ENCODE data around the gene MALRD1. TPM values are rescaled to one million over a fixed set of nuclear protein-coding genes. Genes with fewer than 3 reads are reported as not detected.

Gene MALRD1
- total and polyA plus RNA-seq, 2 experiments from 2014 or later = 17.8 to 52.6 TPM

- Histone ChIP-seq H3K9me3 (ENCODE audit: low read depth) (no peaks in the 10 kb centered on the region), H2AFZ (no peak overlapping the region), H3K27ac (no peak overlapping the region), H4K20me1 (ENCODE audit: insufficient read depth, poor library complexity, severe bottlenecking) (no peaks in the 10 kb centered on the region), H3K36me3 (replicated peaks; ENCODE audit: insufficient read depth, low read depth) (no peaks in the 10 kb centered on the region), H3K4me1 (ENCODE audit: insufficient read depth) (no peaks in the 10 kb centered on the region), H3K9me2 (replicated peaks; ENCODE audit: insufficient read depth) (no peaks in the 10 kb centered on the region), H3K4me2 (no peak overlapping the region), H3K4me3 (no peak overlapping the region), H3K27me3 (no peaks in the 10 kb centered on the region), H3K79me2 (no peaks in the 10 kb centered on the region)
- TF ChIP-seq EZH2phosphoT487 (IDR thresholded peaks at IDR 0.05; ENCODE audit: low read depth, severe bottlenecking, unreplicated experiment) (no peak), EZH2 (IDR thresholded peaks at IDR 0.05; ENCODE audit: borderline replicate concordance) (no peak), CTCF (IDR thresholded peaks at IDR 0.05; ENCODE audit: poor library complexity) (no peak)
- no peak for DNase-seq (ENCODE audit: low spot score)
Measured at GRCh38 chr10:19518109-19518508, 469.5 kb downstream of the MALRD1 start.

- no peak overlapping the region for H3K4me3 ChIP-seq
- no peaks in the 10 kb centered on the region for H3K9me3 ChIP-seq (ENCODE audit: low read depth)
- H3K36me3 ChIP-seq (replicated peaks; ENCODE audit: insufficient read depth, low read depth) = no peaks in the 10 kb centered on the region
- 96% methylated on average over 1 of the region's 1 CpG for WGBS (ENCODE audit: low lambda C conversion rate, missing lambda C conversion rate)
- H3K79me2 ChIP-seq = no peaks in the 10 kb centered on the region
- no peak for TF ChIP-seq EZH2 (IDR thresholded peaks at IDR 0.05; ENCODE audit: borderline replicate concordance)
- no peak overlapping the region for H2AFZ ChIP-seq
- no peak overlapping the region for H3K4me2 ChIP-seq
- H3K9me2 ChIP-seq (replicated peaks; ENCODE audit: insufficient read depth) = no peaks in the 10 kb centered on the region
- DNase-seq (ENCODE audit: low spot score) = no peak
- no peak overlapping the region for H3K27ac ChIP-seq
- no peaks in the 10 kb centered on the region for H4K20me1 ChIP-seq (ENCODE audit: insufficient read depth, poor library complexity, severe bottlenecking)
- H3K4me1 ChIP-seq (ENCODE audit: insufficient read depth) = no peaks in the 10 kb centered on the region
- H3K27me3 ChIP-seq = no peaks in the 10 kb centered on the region
Measured at GRCh38 chr10:19518632-19519031, 470.0 kb downstream of the MALRD1 start.

- Histone ChIP-seq H3K4me2 (no peak overlapping the region), H2AFZ (no peak overlapping the region)
Measured at GRCh38 chr10:19531324-19531723, 482.7 kb downstream of the MALRD1 start.

DNA sequence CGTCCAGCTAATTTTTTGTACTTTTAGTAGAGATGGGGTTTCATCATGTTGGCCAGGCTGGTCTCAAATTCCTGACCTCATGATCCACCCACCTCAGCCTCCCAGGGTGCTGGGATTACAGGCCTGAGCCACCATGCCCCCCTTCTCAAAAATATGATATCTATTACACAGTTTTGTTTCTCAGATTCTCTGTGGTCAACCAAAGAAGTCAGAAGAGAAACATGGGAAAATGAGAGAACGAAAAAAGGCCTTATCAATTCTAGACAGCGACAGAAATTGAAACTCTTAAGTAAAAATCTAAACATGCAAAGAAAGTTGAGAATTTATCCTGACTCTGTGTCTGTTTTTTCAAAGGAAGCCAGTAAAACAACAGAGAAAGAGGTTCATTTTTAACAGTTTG lies 483.8 kb downstream of the MALRD1 start:
- Histone ChIP-seq H3K4me2 (no peak overlapping the region), H2AFZ (no peak overlapping the region), H4K20me1 (ENCODE audit: insufficient read depth, poor library complexity, severe bottlenecking) (no peaks in the 10 kb centered on the region), H3K4me1 (ENCODE audit: insufficient read depth) (no peaks in the 10 kb centered on the region), H3K79me2 (no peaks in the 10 kb centered on the region), H3K27me3 (no peaks in the 10 kb centered on the region), H3K27ac (no peak overlapping the region), H3K9me2 (replicated peaks; ENCODE audit: insufficient read depth) (no peaks in the 10 kb centered on the region), H3K9me3 (ENCODE audit: low read depth) (no peaks in the 10 kb centered on the region), H3K4me3 (no peak overlapping the region), H3K36me3 (replicated peaks; ENCODE audit: insufficient read depth, low read depth) (no peaks in the 10 kb centered on the region)
- TF ChIP-seq EZH2phosphoT487 (IDR thresholded peaks at IDR 0.05; ENCODE audit: low read depth, severe bottlenecking, unreplicated experiment) (no peak), EZH2 (IDR thresholded peaks at IDR 0.05; ENCODE audit: borderline replicate concordance) (no peak), CTCF (IDR thresholded peaks at IDR 0.05; ENCODE audit: poor library complexity) (no peak)
- 88% methylated on average over 3 of the region's 3 CpGs for WGBS (ENCODE audit: low lambda C conversion rate, missing lambda C conversion rate)
- no peak for DNase-seq (ENCODE audit: low spot score)

More at GRCh38 chr10:19531324-19531723, 482.7 kb downstream of the MALRD1 start:
- no peak overlapping the region for H3K27ac ChIP-seq
- no peak overlapping the region for H3K4me3 ChIP-seq
- H3K27me3 ChIP-seq = no peaks in the 10 kb centered on the region
- H3K9me3 ChIP-seq (ENCODE audit: low read depth) = no peaks in the 10 kb centered on the region
- no peak for DNase-seq (ENCODE audit: low spot score)
- H4K20me1 ChIP-seq (ENCODE audit: insufficient read depth, poor library complexity, severe bottlenecking) = no peaks in the 10 kb centered on the region
- no peaks in the 10 kb centered on the region for H3K79me2 ChIP-seq
- WGBS (ENCODE audit: low lambda C conversion rate, missing lambda C conversion rate) = 42% methylated on average over 3 of the region's 3 CpGs
- H3K36me3 ChIP-seq (replicated peaks; ENCODE audit: insufficient read depth, low read depth) = no peaks in the 10 kb centered on the region
- no peaks in the 10 kb centered on the region for H3K9me2 ChIP-seq (replicated peaks; ENCODE audit: insufficient read depth)
- no peak for TF ChIP-seq CTCF (IDR thresholded peaks at IDR 0.05; ENCODE audit: poor library complexity)
- no peak for TF ChIP-seq EZH2 (IDR thresholded peaks at IDR 0.05; ENCODE audit: borderline replicate concordance)
- no peak for TF ChIP-seq EZH2phosphoT487 (IDR thresholded peaks at IDR 0.05; ENCODE audit: low read depth, severe bottlenecking, unreplicated experiment)
- no peaks in the 10 kb centered on the region for H3K4me1 ChIP-seq (ENCODE audit: insufficient read depth)
